Measurements from ENCODE around the gene ZDHHC19.
"Not testable (repeated sequence)": the region's sequence is repeated elsewhere in the genome, so short reads cannot be mapped to it uniquely, and the experiment has no call there.

Gene ZDHHC19

GRCh38 chr3:196203846-196204245 lies 7.4 kb downstream of the ZDHHC19 start:
- no peak for DNase-seq (ENCODE audit: low spot score)

GRCh38 chr3:196202516-196202970 lies 8.7 kb downstream of the ZDHHC19 start:
- DNase-seq (ENCODE audit: low spot score), result peak; percentile 73

GRCh38 chr3:196198771-196199753 lies 12.1 kb downstream of the ZDHHC19 start:
- DNase-seq (ENCODE audit: low spot score), result no peak

GRCh38 chr3:196198081-196198675 lies 13.0 kb downstream of the ZDHHC19 start:
- no peak for DNase-seq (ENCODE audit: low spot score)

- no peak for DNase-seq (ENCODE audit: low spot score)
These were observed 13.7 kb downstream of the ZDHHC19 start for GRCh38 chr3:196197524-196197923.

- DNase-seq (ENCODE audit: low spot score), result no peak
These were observed 15.4 kb downstream of the ZDHHC19 start for GRCh38 chr3:196195664-196196265.

- DNase-seq (ENCODE audit: low spot score), result no peak
These were observed 16.7 kb downstream of the ZDHHC19 start for GRCh38 chr3:196194542-196194915.

- no peak for DNase-seq (ENCODE audit: low spot score)
These were observed 17.3 kb downstream of the ZDHHC19 start for GRCh38 chr3:196193736-196194541.

- no peak for DNase-seq (ENCODE audit: low spot score)
These were observed 18.0 kb downstream of the ZDHHC19 start for GRCh38 chr3:196193133-196193735.

- DNase-seq (ENCODE audit: low spot score), result no peak
These were observed 18.6 kb downstream of the ZDHHC19 start for GRCh38 chr3:196192524-196193051.

- DNase-seq (ENCODE audit: low spot score), result no peak
These were observed 19.1 kb downstream of the ZDHHC19 start for GRCh38 chr3:196192036-196192523.

- DNase-seq (ENCODE audit: low spot score), result no peak
These were observed 21.4 kb downstream of the ZDHHC19 start for GRCh38 chr3:196189566-196190347.

GRCh38 chr3:196186651-196187573 lies 24.3 kb downstream of the ZDHHC19 start:
- DNase-seq (ENCODE audit: low spot score), result no peak

- DNase-seq (ENCODE audit: low spot score), result no peak
These were observed 26.3 kb downstream of the ZDHHC19 start for GRCh38 chr3:196184881-196185280.

GRCh38 chr3:196184169-196184432 lies 27.1 kb downstream of the ZDHHC19 start:
- not testable (repeated sequence) for DNase-seq (ENCODE audit: low spot score)

GRCh38 chr3:196181127-196181546 lies 30.1 kb downstream of the ZDHHC19 start:
- no peak for DNase-seq (ENCODE audit: low spot score)

- DNase-seq (ENCODE audit: low spot score), result no peak
These were observed 30.9 kb downstream of the ZDHHC19 start for GRCh38 chr3:196180346-196180745.

GRCh38 chr3:196179380-196180308 lies 31.6 kb downstream of the ZDHHC19 start:
- no peak for DNase-seq (ENCODE audit: low spot score)

Data from hepatic stellate cell (primary cell).